Neutrophil (primary cell): ENCODE measurements around the gene KLK4.
"Not testable (repeated sequence)": the region's sequence is repeated elsewhere in the genome, so short reads cannot be mapped to it uniquely, and the experiment has no call there.

Experiments
- H3K27ac ChIP-seq: fragments of 200-600 bp; sonication (generic); 2 replicates; pipeline ENCODE4 v1.5.1; 2016; ENCODE audit warnings: mild to moderate bottlenecking, moderate library complexity
- H3K27me3 ChIP-seq: fragments of 200-600 bp; sonication (generic); 2 replicates; pipeline ENCODE4 v1.6.0; 2016; ENCODE audit warnings: mild to moderate bottlenecking
- H3K36me3 ChIP-seq: fragments of 200-600 bp; sonication (generic); 2 replicates; pipeline ENCODE4 v1.5.1; 2017
- H3K4me1 ChIP-seq, 2 experiments: fragments of 200-600 bp in 1 of 2; sonication (generic) in 1 of 2; 1 replicate in 1 of 2; 2 replicates in 1 of 2; pipeline versions ENCODE4 v1.5.1 to v1.6.1; 2013 to 2016; ENCODE audit warnings: low read depth in 1 of 2, low read length in 1 of 2, mild to moderate bottlenecking in 1 of 2, moderate library complexity in 1 of 2; ENCODE audit not compliant: control insufficient read depth in 1 of 2, insufficient read depth in 1 of 2
- H3K4me3 ChIP-seq, 2 experiments: fragments of 200-600 bp in 1 of 2; sonication (generic) in 1 of 2; 1 replicate in 1 of 2; 2 replicates in 1 of 2; pipeline ENCODE4 v1.5.1; 2013 to 2016; ENCODE audit warnings: low read depth in 1 of 2, low read length in 1 of 2, mild to moderate bottlenecking in 1 of 2, moderate library complexity in 1 of 2
- H3K9me3 ChIP-seq: fragments of 200-600 bp; sonication (generic); 2 replicates; pipeline ENCODE4 v1.5.1; 2016
- TF ChIP-seq, protein P1 (sequence below): fragments of 200-600 bp; sonication (generic); IDR thresholded peaks from 2 replicates; pipeline ENCODE4 v1.5.1; 2016; ENCODE audit warnings: antibody characterized with exemption

Gene KLK4

DNA sequence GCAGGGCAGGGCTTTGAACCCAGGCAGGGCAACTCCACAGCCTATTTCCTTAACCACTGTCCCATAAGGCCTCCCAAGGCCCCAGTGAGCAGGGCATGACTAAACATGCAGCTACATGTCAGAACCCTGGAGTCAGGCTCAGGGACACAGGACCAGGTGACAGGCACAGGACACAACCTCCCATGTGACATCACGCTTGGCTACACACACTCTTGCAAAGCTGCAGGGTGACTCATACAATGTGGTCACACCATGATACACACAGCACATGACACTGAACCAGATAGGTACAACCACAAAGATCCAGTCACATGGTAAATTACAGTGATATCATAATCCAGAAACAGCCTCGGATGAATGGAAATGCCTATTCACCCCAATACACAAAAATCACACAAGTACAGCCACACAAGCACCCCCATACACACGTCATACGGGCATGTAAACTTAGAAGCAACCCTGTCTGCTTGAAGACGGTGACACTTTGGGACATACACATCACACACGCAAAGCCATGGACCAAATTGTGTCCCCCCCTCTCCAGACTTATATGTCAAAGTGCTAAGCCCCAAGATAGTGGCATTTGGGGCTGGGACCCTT is 14.5 kb downstream of the KLK4 start:
- TF ChIP-seq, protein P1, sequence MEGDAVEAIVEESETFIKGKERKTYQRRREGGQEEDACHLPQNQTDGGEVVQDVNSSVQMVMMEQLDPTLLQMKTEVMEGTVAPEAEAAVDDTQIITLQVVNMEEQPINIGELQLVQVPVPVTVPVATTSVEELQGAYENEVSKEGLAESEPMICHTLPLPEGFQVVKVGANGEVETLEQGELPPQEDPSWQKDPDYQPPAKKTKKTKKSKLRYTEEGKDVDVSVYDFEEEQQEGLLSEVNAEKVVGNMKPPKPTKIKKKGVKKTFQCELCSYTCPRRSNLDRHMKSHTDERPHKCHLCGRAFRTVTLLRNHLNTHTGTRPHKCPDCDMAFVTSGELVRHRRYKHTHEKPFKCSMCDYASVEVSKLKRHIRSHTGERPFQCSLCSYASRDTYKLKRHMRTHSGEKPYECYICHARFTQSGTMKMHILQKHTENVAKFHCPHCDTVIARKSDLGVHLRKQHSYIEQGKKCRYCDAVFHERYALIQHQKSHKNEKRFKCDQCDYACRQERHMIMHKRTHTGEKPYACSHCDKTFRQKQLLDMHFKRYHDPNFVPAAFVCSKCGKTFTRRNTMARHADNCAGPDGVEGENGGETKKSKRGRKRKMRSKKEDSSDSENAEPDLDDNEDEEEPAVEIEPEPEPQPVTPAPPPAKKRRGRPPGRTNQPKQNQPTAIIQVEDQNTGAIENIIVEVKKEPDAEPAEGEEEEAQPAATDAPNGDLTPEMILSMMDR: no peak
- Histone ChIP-seq H3K36me3 (no peaks in the 10 kb centered on the region), H3K27ac (no peak overlapping the region), H3K27me3 (peaks cover 24% of the 10 kb centered on the region), H3K9me3 (no peaks in the 10 kb centered on the region), H3K4me3 (no peak overlapping the region), H3K4me1 (no peaks in the 10 kb centered on the region)

DNA sequence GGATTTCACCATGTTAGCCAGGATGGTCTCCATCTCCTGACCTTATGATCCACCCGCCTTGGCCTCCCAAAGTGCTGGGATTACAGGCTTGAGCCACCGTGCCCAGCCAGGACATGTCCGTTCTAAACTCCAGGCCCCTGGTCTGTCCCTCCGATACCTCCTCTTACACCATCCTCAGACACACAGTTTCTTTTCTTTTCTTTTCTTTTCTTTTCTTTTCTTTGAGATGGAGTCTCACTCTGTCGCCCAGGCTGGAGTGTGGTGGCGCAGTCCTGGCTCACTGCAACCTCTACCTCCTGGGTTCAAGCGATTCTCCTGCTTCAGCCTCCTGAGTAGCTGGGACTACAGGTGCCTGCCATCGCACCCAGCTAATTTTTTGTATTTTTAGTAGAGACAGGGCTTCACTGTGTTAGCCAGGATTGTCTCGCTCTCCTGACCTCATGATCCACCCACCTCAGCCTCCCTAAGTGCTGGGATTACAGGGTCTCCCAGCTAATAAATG is 15.1 kb downstream of the KLK4 start:
- H3K9me3 ChIP-seq, H3K4me3 ChIP-seq, H3K4me1 ChIP-seq, H3K27ac ChIP-seq, H3K36me3 ChIP-seq: not testable (repeated sequence)
- H3K27me3 ChIP-seq: peaks cover 23% of the 10 kb centered on the region

DNA sequence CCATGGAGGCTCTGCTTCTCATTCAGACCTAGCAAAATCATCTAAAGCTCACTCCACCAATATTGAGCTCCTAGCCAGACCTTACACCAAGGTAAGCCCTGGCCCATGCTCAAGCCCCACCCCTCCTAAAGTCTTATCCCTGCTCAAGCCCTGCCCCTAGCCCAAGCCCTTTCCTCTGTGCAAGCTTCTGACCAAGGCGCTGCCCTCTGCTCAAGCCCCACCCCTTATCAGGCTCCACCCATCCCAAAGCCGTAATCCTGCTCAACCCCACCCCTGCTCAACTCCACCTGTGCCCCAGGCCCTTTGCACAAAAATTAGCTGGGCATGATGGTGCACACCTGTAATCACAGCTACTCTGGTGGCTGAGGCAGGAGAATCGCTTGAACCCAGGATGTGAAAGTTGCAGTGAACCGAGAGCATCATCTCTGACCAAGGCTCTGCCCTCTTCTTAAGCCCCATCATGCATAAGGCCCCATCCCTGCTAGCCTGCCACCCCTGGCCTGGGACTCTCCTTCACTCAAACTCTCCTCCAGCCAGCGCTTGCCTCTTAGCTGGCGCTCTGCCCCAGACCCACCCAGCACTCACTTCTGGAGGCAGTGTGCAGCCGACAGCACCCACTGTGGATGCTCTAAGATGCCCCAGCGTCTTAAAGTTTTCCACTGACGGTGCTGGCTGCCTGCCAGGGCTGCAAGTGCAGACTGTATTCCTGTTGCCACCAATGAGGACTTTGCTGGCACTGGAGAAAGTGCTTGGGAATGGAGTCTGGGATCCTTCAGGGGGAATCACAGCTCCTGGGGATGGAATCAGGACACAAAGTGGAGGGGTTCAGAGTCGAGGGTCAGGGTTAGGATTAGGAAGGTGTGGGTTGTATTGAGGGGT is 16.5 kb downstream of the KLK4 start:
- no peak overlapping the region for H3K4me3 ChIP-seq
- peaks cover 32% of the 10 kb centered on the region for H3K27me3 ChIP-seq
- no peaks in the 10 kb centered on the region for H3K4me1 ChIP-seq
- H3K27ac ChIP-seq: no peak overlapping the region
- H3K36me3 ChIP-seq: no peaks in the 10 kb centered on the region
- TF ChIP-seq, protein P1: no peak
- H3K9me3 ChIP-seq: no peaks in the 10 kb centered on the region

DNA sequence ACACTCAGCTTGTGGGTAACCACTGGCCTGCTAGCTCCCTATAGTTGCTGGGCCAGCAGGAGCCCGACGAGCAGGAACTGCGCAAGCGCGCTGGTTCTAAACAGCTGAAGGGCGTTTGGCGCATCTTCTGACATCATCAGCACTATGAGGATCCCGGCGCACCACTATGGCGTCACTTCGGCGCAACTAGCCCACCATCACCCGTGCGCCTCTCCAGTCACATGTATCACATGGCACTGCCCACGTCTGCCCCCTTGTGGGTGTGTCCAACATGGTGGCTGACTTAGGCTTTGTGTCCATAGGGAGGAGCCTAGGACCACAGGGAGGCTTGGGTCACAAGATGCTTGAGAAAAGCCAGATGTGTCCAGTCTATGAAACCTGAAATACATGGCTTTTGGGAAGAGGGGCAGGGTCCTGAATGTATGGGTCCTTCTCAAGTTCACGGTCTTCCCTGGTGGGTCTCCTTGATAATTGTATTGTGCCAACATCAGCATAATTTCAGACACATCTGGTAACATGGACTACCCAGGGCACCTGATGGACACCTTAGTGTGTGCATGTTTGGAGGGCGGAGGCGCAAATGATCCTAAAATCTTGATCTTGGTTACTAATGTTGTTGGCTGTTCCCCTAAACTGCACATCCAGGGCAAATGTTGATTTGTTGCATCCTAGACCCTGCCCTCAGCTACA is 18.0 kb downstream of the KLK4 start:
- no peaks in the 10 kb centered on the region for H3K36me3 ChIP-seq
- H3K4me3 ChIP-seq: no peak overlapping the region
- TF ChIP-seq, protein P1: no peak
- no peaks in the 10 kb centered on the region for H3K9me3 ChIP-seq
- H3K4me1 ChIP-seq: no peaks in the 10 kb centered on the region
- H3K27ac ChIP-seq: no peak overlapping the region
- peaks cover 26% of the 10 kb centered on the region for H3K27me3 ChIP-seq

DNA sequence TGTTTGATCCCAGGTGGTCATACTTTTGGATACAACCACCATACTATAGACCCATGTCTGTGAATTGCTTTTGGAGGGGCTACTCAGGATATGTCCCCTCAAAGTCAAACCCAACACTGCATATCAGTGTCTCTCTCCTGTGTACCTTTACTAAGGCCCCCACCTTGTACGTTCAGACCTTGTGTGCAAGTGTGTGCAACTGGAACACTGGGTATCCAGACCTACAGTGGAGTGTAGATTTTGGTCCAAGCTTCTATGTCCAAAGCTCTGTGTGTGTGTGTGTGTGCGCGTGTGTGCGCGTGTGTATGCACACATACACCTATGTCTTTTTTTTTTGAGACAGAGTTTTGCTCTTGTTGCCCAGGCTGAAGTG is 20.0 kb downstream of the KLK4 start:
- Histone ChIP-seq H3K4me1 (no peaks in the 10 kb centered on the region), H3K4me3 (no peak overlapping the region), H3K27ac (no peak overlapping the region), H3K36me3 (no peaks in the 10 kb centered on the region), H3K27me3 (peaks cover 21% of the 10 kb centered on the region), H3K9me3 (no peaks in the 10 kb centered on the region)
- TF ChIP-seq, protein P1: no peak
